GM21423 (cell line): ENCODE measurements around the gene SEC61B.

Experiments used
- ATAC-seq: cut with Tn5 transposase; IDR thresholded peaks from one replicate; pipeline ENCODE4 v1.9.1; 2021; ENCODE audit warnings: mild to moderate bottlenecking, moderate library complexity; ENCODE audit not compliant: unreplicated experiment

Gene SEC61B

DNA sequence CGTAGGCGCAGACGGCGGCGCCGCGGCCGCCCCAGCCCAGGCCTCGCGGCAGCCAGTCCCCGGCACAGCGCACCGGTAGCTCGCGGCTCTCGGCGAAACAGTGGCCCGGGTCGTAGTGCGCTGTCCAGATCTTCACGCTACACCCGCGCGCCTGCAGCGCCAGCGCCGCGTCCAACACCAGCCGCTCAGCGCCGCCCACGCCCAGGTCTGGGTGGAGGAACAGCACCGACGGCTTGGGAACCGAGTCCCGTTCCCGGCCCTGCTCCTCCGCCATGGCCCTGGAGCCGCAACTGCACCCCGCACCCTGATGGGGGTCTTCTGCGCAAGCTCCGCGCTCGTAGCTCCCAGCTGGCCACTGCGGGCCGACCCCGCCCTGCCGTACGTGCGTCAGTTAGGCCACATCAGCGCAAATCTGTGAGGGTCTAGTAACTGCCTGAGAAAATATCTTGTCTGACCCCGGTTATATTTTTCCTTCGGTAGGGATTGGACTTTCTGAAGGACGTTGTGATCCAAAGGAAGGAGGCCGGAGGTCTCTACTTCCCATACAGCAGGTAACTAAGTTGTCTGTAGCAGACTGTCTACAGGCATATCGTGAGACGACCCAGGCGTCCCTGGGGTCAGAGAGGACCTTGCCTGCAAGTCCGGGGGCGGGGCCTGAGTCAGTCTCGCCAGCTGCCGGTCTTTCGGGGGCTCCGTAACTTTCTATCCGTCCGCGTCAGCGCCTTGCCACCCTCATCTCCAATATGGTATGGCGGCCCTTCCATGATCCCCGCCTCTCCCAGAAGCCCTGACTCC, at the start of gene SEC61B, which contains the start of gene ALG2:
Gene SEC61B (plus strand): TSS at position 662 of the 795 bp plus-strand sequence. CDS start 82 bp downstream, at position 744.
Gene ALG2 (minus strand): TSS at position 322 of the 795 bp plus-strand sequence. CDS start 48 bp downstream, at position 274.
- peak; percentile 90 for ATAC-seq

DNA sequence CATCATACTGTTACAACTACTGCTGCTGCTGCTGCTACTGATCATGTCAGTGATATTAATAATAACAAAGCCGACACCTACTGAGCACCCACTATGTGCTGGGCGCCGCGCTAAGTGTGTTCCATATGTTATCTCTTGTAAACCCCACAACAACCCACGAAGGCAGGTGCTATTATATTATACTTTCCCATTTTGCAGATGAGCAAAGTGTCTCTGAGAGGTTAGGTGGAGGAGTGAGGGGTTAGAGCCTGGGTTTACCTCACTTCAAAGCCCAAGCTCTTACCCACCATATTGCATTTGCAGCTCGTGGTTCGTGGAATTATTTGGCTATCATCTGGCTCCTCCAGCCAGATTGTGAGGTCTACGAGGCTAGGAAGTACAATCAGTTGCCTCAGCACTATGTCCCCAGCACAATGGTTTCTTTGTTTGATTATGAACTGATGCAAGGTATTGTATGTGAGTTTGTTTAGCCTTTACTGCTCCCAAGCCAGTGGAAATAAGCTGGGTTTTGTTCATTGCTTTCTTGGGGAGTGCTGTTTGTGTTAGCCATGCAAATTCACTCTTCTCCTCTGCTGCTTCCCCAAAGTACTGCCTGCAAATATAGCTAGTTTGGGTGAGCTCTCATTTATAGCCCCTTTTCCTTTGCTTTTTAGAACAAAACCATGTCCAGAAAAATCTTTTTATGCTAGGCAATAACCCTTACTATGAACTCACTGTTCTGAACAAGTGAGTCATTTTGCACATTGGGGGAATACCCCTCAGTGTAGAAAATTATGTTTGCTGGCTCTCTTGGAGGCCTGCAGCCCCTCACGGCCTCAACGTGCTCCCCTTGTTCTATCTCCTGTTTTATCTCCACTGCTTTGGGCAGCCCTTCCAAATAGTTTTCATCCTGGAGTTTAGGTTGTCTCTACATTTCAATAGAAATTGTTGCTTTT, 48.2 kb upstream of the SEC61B start:
- no peak for ATAC-seq

GRCh38 chr9:99176527-99177013, 45.5 kb upstream of the SEC61B start:
- no peak for ATAC-seq

DNA sequence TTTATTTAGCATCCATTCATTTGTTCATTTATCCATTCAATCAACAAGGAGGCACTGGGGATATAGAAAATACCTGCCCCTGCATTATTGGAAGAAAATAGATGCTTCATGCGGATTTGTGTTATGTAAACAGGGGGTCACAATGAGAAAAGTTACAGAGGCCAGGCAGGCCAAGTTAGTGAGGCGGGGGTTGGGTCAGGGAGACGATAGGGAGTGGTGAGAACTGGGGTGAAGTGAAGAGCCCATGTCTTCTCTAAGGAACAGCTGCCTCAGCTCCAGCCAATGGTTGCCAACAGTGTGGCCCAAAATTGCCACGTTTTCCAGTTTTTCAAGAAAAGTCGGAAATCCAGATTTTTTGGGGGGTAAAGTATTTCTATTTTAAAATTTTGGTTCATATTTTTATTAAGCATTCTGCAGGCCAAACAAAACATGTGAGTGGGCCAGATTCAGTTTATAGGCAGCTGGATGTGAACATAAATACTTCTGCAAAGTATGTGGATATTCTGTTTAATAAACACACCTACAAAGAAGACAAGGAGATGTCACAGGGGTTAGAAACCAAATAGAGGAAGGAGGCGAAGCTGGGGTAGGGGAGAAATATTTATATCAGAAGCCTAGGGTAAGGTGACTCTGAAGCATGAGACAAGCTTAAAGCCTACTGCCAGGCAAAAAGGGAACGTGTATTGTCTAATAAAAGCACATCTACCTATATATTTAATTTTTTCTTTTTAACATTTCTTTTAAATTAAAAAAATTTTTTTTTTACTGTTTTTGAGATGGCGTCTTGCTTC, 44.3 kb upstream of the SEC61B start:
- ATAC-seq: no peak

- ATAC-seq: no peak
Observed at GRCh38 chr9:99178912-99179872, 42.9 kb upstream of the SEC61B start.

GRCh38 chr9:99180199-99180598, 41.9 kb upstream of the SEC61B start:
- ATAC-seq: peak; percentile 32

GRCh38 chr9:99180662-99181061, 41.4 kb upstream of the SEC61B start:
- no peak for ATAC-seq

GRCh38 chr9:99181206-99181605, 40.9 kb upstream of the SEC61B start:
- no peak for ATAC-seq

DNA sequence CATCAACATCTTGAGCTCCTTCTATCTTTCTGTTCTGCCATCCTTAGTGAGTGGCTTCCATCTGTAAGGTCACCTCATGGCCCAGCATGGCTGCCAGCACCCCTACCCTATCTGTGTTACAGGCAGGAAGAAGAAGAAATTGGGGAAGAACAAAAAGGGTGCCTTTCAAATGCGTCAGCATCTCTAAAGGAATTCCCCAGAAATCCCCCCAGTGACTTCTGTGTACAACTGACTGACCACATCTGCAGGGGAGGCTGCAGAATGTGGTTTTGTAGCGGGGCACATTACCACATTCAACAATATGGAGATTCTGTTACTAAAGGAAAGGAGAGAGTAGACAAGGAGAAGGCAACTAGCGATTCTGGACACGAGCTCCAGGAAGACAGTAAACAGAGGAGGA, 40.5 kb upstream of the SEC61B start:
- peak; percentile 41 for ATAC-seq

DNA sequence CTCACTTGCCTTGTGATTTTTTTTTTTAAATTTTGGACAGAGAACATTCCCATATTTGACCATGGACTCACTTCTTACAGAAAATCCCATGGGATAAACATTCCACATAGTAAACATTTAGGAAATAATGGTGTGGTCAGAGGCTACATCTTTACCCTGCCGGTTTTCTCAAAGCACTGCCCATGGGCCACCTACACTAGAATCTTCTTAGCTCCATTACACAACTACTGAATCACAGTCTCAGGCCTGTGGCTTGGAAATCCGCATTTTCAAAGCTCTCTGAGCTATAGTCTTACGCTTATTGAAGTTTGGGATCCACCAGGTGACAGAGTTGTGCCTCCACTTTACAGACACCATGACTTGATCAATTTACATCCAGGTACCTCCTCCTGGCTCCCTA, 39.7 kb upstream of the SEC61B start:
- ATAC-seq: no peak

- ATAC-seq: no peak
Observed at GRCh38 chr9:99183616-99184015, 38.5 kb upstream of the SEC61B start.

DNA sequence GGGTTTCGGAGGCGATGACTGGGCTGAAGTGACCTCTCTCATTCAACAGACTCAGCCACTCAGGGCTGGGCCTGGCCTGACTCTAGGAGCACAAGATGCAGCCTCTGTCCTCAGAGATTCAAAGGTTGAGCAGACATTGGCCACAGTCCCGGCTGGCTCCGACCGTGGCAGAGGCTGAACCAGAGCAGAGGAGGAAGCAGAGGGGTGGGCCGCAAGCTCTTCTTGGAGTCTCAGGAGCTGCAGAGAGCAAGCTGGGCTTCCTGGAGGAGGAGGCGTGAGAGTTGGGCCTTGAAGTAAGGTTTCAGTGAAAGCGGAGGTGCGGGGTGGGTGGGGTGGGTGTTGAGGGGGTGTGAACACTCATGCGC, 38.0 kb upstream of the SEC61B start:
- no peak for ATAC-seq

DNA sequence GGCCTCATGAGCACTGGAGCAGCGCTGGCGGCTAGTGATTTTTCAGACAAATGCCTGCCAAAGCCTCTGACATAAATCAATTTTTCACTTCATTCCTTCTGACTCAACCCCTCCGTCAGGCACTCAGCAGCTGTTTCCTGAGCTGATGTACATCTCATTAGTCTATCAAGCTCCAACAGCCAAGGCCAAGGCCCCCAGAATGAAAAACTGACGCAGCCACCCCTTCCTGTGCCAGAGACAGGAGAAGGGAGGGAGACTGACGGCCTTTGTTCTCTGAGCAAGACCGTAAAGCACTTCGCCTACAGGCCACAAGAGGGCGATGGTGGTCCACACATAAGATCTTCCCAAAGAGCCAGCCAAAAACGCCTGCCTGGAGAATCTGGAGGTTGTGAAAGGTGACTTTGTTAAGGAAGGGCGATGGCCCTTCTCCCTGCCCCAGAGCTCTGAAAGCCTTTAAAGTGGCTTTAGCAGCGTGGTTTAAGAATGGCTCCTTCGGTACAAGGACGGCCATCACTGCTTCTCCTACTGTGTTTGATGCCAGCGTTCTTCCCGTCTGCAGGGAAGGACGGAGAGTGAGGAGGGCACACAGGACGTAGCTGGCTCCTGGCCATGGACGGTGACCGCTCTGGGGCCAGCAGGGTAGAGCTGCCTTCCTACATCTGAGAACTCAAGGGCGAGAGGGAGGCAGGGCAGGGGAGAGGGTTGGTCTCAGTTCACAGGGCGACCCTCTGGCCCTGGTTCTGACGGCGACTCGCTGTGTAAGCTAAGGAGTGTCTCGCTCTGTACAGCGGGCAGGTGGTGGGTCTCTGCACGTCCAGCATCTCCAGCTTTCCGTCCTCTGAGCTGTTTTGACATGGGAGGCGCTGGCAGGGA, 37.4 kb upstream of the SEC61B start:
- peak; percentile 51 for ATAC-seq

DNA sequence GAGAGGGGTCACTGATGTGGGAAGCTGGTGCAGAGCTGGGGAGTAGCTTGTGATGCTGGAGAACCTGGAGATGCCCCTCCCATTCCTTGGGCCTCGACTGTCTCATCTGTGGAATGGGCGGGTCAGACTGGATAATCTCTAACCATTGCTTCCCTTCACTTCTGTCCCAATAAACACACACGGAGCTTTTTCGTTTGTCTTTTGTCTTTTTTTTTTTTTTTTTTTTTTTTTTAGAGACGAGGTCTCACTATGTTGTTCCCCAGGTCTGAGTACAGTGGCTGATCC, 36.8 kb upstream of the SEC61B start:
- no peak for ATAC-seq

DNA sequence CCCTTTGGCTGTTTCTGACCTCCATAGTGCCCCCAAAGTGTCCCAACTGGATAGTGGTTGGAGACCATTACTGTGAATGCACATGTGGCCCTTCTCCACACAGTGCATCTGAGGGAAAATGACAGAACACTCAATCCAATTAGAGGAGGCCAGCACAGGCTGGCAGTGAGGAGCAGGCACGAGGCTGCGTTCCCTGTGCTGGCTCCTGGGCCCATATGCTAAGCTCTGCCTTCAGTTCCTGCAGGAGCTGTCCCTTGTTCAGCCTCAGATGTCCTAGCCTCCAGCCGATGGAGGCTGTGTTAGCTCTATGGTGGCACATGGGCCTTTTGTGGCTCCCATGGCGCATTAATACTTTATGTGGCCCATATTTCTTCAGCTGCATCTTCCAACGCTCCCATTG, 36.1 kb upstream of the SEC61B start:
- no peak for ATAC-seq

GRCh38 chr9:99187311-99187710, 34.8 kb upstream of the SEC61B start:
- no peak for ATAC-seq

DNA sequence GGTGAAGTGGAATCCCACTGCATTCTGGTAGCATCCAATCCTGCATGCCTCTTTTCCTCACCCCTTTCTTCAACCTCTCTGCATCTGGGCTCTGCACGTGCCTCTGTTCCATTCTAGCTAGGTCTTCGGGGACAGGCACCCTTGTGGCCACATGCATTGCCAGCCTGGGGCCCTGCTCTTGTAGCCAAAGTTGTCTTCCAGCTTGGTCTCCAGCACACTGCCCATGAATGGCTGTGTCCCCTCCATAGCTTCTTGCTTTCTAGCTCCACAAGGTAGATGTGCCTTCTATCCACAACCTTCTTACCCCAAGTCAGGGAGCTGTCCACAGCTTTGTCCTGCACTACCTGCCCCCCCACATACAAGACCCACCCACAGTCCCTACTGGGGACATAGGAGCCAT, 32.9 kb upstream of the SEC61B start:
- no peak for ATAC-seq

GRCh38 chr9:99189887-99190596, 32.0 kb upstream of the SEC61B start:
- ATAC-seq: no peak
